Gastroesophageal sphincter (tissue), 4 donors: Measurements from ENCODE around the gene ACOXL. TPM values are rescaled to one million over a fixed set of nuclear protein-coding genes. Genes with fewer than 3 reads are reported as not detected.

Experiments
- ATAC-seq: fragments of 150-250 bp; one replicate; pipeline ENCODE4 v1.9.1; 2016; ENCODE audit warnings: mild to moderate bottlenecking, moderate library complexity
- H3K27ac ChIP-seq, 4 donors: fragments of 200-600 bp; sonication (generic) in 3 of 4; 1 replicate in 3 of 4; 2 replicates in 1 of 4; pipeline ENCODE4 v1.5.1; 2016 to 2019
- H3K27me3 ChIP-seq: fragments of 200-600 bp; sonication (generic); one replicate; pipeline ENCODE4 v1.5.1; 2019
- H3K36me3 ChIP-seq, 2 donors: fragments of 200-600 bp; sonication (generic); one replicate each; pipeline ENCODE4 v1.5.1; 2019; ENCODE audit warnings: control low read depth in 1 of 2
- H3K4me1 ChIP-seq, 3 donors: fragments of 200-600 bp; sonication (generic); 1 replicate in 2 of 3; 2 replicates in 1 of 3; pipeline ENCODE4 v1.5.1; 2016 to 2019; ENCODE audit warnings: control low read depth in 2 of 3
- H3K4me3 ChIP-seq, 2 donors: fragments of 200-600 bp; sonication (generic); one replicate each; pipeline ENCODE4 v1.5.1; 2019; ENCODE audit warnings: mild to moderate bottlenecking in 1 of 2, moderate library complexity in 1 of 2
- H3K9me3 ChIP-seq, 3 donors: fragments of 200-600 bp; sonication (generic); one replicate each; pipeline ENCODE4 v1.5.1; 2017 to 2019; ENCODE audit warnings: control low read depth in 2 of 3
- EP300 ChIP-seq: sonication (generic); formaldehyde crosslinking; IDR thresholded peaks from one replicate; pipeline ENCODE4 v1.6.1; 2017; ENCODE audit warnings: antibody characterized with exemption, mild to moderate bottlenecking
- POLR2A ChIP-seq, 2 donors: fragments of 450-650 bp; IDR thresholded peaks; one replicate each; pipeline ENCODE4 v1.6.1; 2017; ENCODE audit warnings: antibody characterized with exemption in 2 of 2, mild to moderate bottlenecking in 2 of 2, moderate library complexity in 1 of 2
- POLR2AphosphoS5 ChIP-seq: sonication (generic); formaldehyde crosslinking; IDR thresholded peaks from one replicate; pipeline ENCODE4 v1.6.1; 2017; ENCODE audit warnings: antibody characterized with exemption
- WGBS, 2 donors: methylation state at CpG; one replicate each; pipeline ENCODE4 v1.1.5; 2018; ENCODE audit warnings: low coverage in 1 of 2; 5-methylcytosine and 5-hydroxymethylcytosine counted together
- total RNA-seq, 4 donors: library from RNA; depleted of rRNA; stranded (reverse); fragments of >200 nt; gene quantifications; one replicate each; pipeline ENCODE4 v1.1.0, GENCODE V29; 2016
- TF ChIP-seq, protein P1 (sequence below), 4 experiments: fragments of 200-600 bp in 2 of 4; fragments of 450-650 bp in 2 of 4; sonication (generic) in 1 of 4; IDR thresholded peaks; one replicate each; pipeline ENCODE4 v1.5.1; 2017 to 2019; ENCODE audit warnings: antibody characterized with exemption in 4 of 4, mild to moderate bottlenecking in 2 of 4, moderate library complexity in 2 of 4

The ACOXL gene
- total RNA-seq, 4 donors from 2014 or later, result not detected

DNA sequence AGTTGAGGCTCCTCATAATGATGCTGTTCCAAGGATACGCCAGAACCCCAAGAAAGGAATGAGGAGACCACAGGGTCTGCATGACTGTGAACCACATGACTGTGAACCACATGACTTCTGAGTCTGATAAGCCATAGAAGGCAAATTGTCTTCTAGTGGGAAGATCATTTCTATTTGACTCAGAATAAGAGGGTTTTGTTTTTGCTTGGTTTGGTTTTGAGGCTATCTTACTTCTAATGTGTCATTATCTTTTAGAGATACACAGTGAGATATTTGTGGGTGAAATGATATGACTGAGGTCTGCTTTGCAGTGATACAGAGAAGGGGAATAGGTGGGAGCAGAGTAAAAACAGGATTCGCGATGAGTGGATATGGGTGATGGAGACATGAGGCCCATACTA is 359.4 kb downstream of the ACOXL start:
- H3K9me3 ChIP-seq, result no peaks in the 10 kb centered on the region
- TF ChIP-seq EP300 (no peak), POLR2A (IDR thresholded peaks at IDR 0.05) (no peak), POLR2AphosphoS5 (no peak)
- TF ChIP-seq, protein P1, sequence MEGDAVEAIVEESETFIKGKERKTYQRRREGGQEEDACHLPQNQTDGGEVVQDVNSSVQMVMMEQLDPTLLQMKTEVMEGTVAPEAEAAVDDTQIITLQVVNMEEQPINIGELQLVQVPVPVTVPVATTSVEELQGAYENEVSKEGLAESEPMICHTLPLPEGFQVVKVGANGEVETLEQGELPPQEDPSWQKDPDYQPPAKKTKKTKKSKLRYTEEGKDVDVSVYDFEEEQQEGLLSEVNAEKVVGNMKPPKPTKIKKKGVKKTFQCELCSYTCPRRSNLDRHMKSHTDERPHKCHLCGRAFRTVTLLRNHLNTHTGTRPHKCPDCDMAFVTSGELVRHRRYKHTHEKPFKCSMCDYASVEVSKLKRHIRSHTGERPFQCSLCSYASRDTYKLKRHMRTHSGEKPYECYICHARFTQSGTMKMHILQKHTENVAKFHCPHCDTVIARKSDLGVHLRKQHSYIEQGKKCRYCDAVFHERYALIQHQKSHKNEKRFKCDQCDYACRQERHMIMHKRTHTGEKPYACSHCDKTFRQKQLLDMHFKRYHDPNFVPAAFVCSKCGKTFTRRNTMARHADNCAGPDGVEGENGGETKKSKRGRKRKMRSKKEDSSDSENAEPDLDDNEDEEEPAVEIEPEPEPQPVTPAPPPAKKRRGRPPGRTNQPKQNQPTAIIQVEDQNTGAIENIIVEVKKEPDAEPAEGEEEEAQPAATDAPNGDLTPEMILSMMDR (IDR thresholded peaks at IDR 0.05), result no peak
- WGBS, 2 donors, result 100% methylated on average over 2 to 3 of the region's 3 CpGs
- no peaks in the 10 kb centered on the region for H3K4me1 ChIP-seq
- ATAC-seq, result no peak
- H3K36me3 ChIP-seq, result no peaks in the 10 kb centered on the region
- H3K27me3 ChIP-seq, result no peaks in the 10 kb centered on the region
- no peak overlapping the region for H3K27ac ChIP-seq
- H3K4me3 ChIP-seq, result no peak overlapping the region

DNA sequence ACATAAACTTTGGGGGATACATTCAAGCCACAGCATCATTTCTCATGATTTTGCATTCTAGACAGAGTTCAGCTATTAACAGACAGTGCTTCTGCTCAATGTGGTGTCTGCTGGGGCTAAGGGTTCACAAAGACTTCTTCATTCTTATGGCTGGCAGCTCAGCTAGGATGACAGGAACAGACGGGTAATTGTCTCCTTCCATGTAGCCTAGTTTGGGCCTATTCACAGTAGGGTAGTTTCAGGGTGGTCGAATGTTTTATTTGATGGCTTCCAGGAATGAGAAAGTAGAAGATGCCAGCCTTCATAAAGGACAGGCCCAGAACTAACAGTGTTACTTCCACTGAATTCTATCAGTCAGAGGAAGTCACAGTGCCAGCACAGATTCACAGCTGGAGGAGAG is 362.3 kb downstream of the ACOXL start:
- Histone ChIP-seq H3K4me3 (no peak overlapping the region), H3K27me3 (no peaks in the 10 kb centered on the region), H3K9me3 (no peaks in the 10 kb centered on the region), H3K4me1 (no peaks in the 10 kb centered on the region), H3K27ac (no peak overlapping the region), H3K36me3 (no peaks in the 10 kb centered on the region)
- TF ChIP-seq POLR2AphosphoS5 (no peak), POLR2A (IDR thresholded peaks at IDR 0.05) (no peak), EP300 (no peak)
- TF ChIP-seq, protein P1 (IDR thresholded peaks at IDR 0.05), result no peak
- no peak for ATAC-seq
- 77 to 83% methylated on average over 2 of the region's 2 CpGs for WGBS, 2 donors

DNA sequence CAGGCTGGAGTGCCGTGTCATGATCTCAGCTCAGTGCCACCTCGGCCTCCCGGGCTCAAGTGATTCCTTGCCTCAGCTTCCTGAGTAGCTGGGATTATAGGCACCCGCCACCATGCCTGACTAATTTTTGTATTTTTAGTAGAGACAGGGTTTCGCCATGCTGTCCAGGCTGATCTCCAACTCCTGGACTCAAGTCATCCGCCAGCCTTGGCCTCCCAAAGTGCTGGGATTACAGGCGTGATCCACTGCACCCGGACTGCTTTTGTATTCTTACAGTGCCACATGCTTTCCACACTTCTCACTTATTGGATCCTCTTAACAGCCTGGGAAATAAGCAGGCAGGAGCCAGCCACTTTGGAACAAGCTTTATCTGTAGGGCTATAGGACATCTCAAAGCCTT is 363.1 kb downstream of the ACOXL start:
- 88 to 93% methylated on average over 4 to 8 of the region's 8 CpGs for WGBS, 2 donors
- H3K9me3 ChIP-seq, result no peaks in the 10 kb centered on the region
- no peaks in the 10 kb centered on the region for H3K36me3 ChIP-seq
- no peak for TF ChIP-seq EP300
- no peak for TF ChIP-seq POLR2A (IDR thresholded peaks at IDR 0.05)
- no peak for TF ChIP-seq POLR2AphosphoS5
- TF ChIP-seq, protein P1 (IDR thresholded peaks at IDR 0.05), result no peak
- H3K27ac ChIP-seq, result no peak overlapping the region
- H3K4me1 ChIP-seq, result no peaks in the 10 kb centered on the region
- no peak for ATAC-seq
- no peak overlapping the region for H3K4me3 ChIP-seq
- no peaks in the 10 kb centered on the region for H3K27me3 ChIP-seq

DNA sequence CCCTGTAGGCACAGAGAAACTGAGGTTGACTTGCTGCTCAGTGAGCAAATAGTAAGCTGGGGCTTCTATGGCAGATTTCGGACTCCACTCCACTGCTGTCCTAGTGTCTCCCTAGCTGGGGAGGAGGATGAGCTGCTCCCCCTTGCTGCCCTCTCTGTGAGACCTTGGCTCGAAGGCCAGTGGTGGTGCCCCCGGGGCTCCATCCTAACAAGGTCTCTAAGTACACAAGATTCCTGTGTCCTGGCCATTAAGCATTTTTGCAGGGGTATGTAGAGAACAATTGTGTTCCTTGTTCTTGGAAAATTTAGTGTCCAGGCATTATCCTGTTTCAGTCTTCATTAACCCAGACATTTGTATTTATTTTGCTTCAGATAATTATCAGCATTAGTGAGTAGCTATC is 367.0 kb downstream of the ACOXL start:
- Histone ChIP-seq H3K4me1 (no peaks in the 10 kb centered on the region), H3K36me3 (no peaks in the 10 kb centered on the region), H3K27ac (no peak overlapping the region), H3K27me3 (no peaks in the 10 kb centered on the region), H3K9me3 (no peaks in the 10 kb centered on the region), H3K4me3 (no peak overlapping the region)
- no peak for ATAC-seq
- TF ChIP-seq, protein P1 (IDR thresholded peaks at IDR 0.05), result no peak
- TF ChIP-seq POLR2A (IDR thresholded peaks at IDR 0.05) (no peak), POLR2AphosphoS5 (no peak)
- WGBS, 2 donors, result 63 to 93% methylated on average over 2 to 3 of the region's 3 CpGs

DNA sequence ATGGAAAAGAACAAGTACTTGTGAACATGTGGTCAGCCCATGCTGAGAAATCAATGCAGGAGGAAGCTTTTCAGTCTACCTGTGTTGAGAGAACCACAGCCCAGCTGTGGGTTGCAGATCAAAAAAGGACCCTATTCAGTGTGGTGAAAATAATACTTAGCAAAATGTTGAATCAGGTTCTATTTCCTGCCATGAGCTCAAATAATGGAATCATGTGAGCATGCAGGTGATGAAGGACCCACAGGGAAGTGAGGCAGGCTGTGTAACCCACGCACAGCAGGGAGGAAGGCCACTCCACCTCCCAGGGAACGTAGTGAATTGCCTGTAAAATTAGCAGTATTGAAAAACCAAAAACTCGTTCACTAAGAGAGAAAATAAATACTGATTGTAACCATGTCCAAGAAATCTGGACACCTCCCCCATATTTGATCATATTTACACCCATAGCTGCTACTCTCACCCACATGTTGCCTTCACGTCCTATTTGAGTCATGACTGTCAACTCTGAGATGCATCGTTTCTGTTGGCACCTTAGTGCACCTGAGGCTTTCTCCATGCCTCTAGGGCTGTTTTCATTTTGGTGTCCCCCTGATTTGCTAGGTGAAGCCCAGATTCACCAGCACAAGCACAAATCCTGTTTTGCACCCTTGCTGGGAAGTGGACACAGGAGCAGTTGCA is 367.9 kb downstream of the ACOXL start:
- TF ChIP-seq, protein P1 (IDR thresholded peaks at IDR 0.05), result no peak
- TF ChIP-seq EP300, result no peak
- no peak for TF ChIP-seq POLR2A (IDR thresholded peaks at IDR 0.05)
- TF ChIP-seq POLR2AphosphoS5, result no peak
- Histone ChIP-seq H3K4me3 (no peak overlapping the region), H3K27ac (no peak overlapping the region), H3K9me3 (no peaks in the 10 kb centered on the region), H3K4me1 (no peaks in the 10 kb centered on the region), H3K36me3 (no peaks in the 10 kb centered on the region), H3K27me3 (no peaks in the 10 kb centered on the region)
- 91 to 95% methylated on average over 5 of the region's 5 CpGs for WGBS, 2 donors
- ATAC-seq, result no peak
